HL-60 (cell line): ENCODE results near the gene ANKRD55.

Experiments
- DNase-seq, 2 experiments: peaks; one replicate each; pipeline ENCODE4 v3.0.0-alpha.2; 2010 to 2020; ENCODE audit warnings: low read depth in 1 of 2, low spot score in 1 of 2
- H3K27ac ChIP-seq: fragments of 250-450 bp; sonication (Bioruptor Pico); replicated peaks from 2 replicates; pipeline ENCODE4 v1.5.1; 2020; ENCODE audit warnings: mild to moderate bottlenecking, moderate library complexity
- H3K27me3 ChIP-seq: fragments of 250-450 bp; sonication (Bioruptor Pico); 2 replicates; pipeline ENCODE4 v1.5.1; 2021; ENCODE audit warnings: mild to moderate bottlenecking, moderate library complexity; ENCODE audit not compliant: insufficient read depth, poor library complexity, severe bottlenecking
- H3K4me3 ChIP-seq: replicated peaks from 2 replicates; pipeline ENCODE4 v1.5.1; 2011; ENCODE audit warnings: mild to moderate bottlenecking, control low read depth, low read length; ENCODE audit not compliant: insufficient read depth
- GABPA ChIP-seq: IDR thresholded peaks from 2 replicates; pipeline ENCODE4 v1.6.1; 2012; ENCODE audit warnings: low read depth
- POLR2AphosphoS5 ChIP-seq: IDR thresholded peaks from 2 replicates; pipeline ENCODE4 v1.6.1; 2012; ENCODE audit warnings: low read depth
- SPI1 ChIP-seq: IDR thresholded peaks from 2 replicates; pipeline ENCODE4 v1.6.1; 2012; ENCODE audit warnings: low read depth, mild to moderate bottlenecking, borderline replicate concordance
- TF ChIP-seq, protein P1 (sequence below): IDR thresholded peaks from 2 replicates; pipeline ENCODE4 v1.6.1; 2012; ENCODE audit warnings: low read depth; ENCODE audit not compliant: insufficient replicate concordance
- TF ChIP-seq, protein P2 (sequence below): IDR thresholded peaks from one replicate; pipeline ENCODE4 v1.5.1; 2011; ENCODE audit warnings: low read length, control low read depth, inconsistent platforms; ENCODE audit not compliant: insufficient read depth

Gene ANKRD55

DNA sequence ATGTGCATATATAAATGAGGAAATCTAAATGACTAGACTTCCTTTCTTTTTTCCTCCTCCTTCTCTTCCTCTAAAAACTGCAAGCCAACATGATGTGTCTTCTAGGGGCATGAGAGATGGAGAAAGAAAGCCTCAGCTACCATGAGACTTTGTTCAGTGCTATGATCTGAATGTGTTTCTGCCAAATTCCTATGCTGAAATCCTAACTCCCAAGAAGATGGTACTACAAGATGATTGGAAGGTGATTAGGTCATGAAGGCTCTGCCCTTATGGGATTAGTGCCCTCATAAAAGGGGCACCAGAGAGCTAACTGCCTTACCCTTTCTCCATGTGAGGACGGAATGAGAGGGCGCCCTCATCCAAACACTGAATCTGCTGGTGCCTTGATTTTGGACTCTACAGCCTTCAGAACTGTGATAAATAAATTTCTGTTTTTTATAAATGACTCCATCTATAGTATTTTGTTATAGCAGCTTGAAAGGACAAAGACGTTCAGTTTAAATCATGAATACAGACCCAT is 166.1 kb downstream of the ANKRD55 start:
- Histone ChIP-seq H3K27ac (no peak overlapping the region), H3K4me3 (no peak overlapping the region), H3K27me3 (no peaks in the 10 kb centered on the region)
- DNase-seq: no peak
- TF ChIP-seq, protein P1, sequence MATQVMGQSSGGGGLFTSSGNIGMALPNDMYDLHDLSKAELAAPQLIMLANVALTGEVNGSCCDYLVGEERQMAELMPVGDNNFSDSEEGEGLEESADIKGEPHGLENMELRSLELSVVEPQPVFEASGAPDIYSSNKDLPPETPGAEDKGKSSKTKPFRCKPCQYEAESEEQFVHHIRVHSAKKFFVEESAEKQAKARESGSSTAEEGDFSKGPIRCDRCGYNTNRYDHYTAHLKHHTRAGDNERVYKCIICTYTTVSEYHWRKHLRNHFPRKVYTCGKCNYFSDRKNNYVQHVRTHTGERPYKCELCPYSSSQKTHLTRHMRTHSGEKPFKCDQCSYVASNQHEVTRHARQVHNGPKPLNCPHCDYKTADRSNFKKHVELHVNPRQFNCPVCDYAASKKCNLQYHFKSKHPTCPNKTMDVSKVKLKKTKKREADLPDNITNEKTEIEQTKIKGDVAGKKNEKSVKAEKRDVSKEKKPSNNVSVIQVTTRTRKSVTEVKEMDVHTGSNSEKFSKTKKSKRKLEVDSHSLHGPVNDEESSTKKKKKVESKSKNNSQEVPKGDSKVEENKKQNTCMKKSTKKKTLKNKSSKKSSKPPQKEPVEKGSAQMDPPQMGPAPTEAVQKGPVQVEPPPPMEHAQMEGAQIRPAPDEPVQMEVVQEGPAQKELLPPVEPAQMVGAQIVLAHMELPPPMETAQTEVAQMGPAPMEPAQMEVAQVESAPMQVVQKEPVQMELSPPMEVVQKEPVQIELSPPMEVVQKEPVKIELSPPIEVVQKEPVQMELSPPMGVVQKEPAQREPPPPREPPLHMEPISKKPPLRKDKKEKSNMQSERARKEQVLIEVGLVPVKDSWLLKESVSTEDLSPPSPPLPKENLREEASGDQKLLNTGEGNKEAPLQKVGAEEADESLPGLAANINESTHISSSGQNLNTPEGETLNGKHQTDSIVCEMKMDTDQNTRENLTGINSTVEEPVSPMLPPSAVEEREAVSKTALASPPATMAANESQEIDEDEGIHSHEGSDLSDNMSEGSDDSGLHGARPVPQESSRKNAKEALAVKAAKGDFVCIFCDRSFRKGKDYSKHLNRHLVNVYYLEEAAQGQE: no peak
- TF ChIP-seq, protein P2, sequence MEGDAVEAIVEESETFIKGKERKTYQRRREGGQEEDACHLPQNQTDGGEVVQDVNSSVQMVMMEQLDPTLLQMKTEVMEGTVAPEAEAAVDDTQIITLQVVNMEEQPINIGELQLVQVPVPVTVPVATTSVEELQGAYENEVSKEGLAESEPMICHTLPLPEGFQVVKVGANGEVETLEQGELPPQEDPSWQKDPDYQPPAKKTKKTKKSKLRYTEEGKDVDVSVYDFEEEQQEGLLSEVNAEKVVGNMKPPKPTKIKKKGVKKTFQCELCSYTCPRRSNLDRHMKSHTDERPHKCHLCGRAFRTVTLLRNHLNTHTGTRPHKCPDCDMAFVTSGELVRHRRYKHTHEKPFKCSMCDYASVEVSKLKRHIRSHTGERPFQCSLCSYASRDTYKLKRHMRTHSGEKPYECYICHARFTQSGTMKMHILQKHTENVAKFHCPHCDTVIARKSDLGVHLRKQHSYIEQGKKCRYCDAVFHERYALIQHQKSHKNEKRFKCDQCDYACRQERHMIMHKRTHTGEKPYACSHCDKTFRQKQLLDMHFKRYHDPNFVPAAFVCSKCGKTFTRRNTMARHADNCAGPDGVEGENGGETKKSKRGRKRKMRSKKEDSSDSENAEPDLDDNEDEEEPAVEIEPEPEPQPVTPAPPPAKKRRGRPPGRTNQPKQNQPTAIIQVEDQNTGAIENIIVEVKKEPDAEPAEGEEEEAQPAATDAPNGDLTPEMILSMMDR: no peak
- TF ChIP-seq SPI1 (no peak), GABPA (no peak), POLR2AphosphoS5 (no peak)

DNA sequence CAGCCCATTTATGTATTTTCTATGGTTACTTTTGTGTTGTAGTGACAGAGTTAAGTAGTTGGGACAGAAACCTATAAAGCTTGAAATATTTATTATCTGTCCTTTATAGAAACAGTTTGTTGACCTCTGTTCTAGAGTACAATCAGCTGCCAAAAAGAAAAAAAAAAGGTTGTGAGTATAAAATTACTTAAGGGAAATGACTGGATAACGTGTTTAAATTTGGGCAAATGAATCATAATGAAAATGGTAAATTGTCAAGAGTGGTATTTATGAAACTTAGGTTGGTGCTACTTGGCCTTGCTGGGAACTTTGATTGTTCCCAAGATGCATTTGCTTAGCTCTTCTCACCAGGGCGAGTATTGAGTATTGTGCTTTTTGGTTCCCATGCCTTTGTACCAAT is 168.1 kb downstream of the ANKRD55 start:
- Histone ChIP-seq H3K27ac (no peak overlapping the region), H3K27me3 (no peaks in the 10 kb centered on the region), H3K4me3 (no peak overlapping the region)
- no peak for TF ChIP-seq SPI1
- no peak for TF ChIP-seq GABPA
- TF ChIP-seq, protein P2: no peak
- TF ChIP-seq POLR2AphosphoS5: no peak
- TF ChIP-seq, protein P1: no peak
- DNase-seq: no peak

DNA sequence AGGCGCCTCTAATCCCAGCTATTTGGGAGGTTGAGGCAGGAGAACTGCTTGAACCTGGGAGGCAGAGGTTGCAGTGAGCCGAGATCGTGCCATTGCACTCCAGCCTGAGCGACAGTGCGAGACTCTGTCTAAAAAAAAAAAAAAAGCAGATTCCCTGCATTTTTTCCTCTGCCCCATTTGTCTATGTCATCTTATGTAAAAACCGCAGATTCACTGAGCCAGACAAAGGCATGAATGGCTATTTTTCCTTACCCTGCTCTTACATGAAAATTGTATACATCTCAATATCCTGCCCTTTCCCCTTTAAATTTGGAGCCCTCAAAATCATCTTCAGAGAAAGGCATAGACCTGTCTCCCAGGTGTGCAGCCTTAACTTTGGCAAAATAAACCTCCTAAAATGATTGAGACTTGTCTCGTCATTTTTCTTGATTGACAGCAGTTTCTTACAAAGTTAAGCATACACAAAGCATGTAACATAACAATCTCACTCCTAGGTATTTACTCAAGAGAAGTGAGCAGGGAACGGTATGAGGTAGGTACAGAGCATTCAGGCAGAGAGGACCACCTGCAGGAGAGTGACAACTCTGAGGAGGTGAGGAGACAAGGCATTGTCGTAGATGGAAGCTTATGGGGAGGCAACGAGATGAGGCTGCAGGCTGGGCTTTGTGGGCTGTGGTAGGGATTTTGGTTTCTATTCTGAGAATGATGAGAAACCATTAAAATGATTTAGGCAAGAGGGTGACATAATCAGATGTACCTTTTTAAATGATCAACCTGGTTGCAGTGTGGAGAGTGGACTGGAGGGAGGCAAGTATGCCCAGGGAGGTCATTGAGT is 172.6 kb downstream of the ANKRD55 start:
- Histone ChIP-seq H3K4me3 (no peak overlapping the region), H3K27ac (no peak overlapping the region), H3K27me3 (no peaks in the 10 kb centered on the region)
- no peak for DNase-seq
- no peak for TF ChIP-seq SPI1
- TF ChIP-seq POLR2AphosphoS5: no peak
- TF ChIP-seq, protein P2: no peak
- TF ChIP-seq GABPA: no peak
- TF ChIP-seq, protein P1: no peak
